C4-2B (cell line): ENCODE measurements around the gene ARRB1.
A peak's percentile ranks its signal among the peaks of the same experiment; 100 is the strongest.

Source experiments
- H3K27ac ChIP-seq: fragments of 450-650 bp; 2 replicates; pipeline ENCODE4 v1.5.1; 2017
- ZFX ChIP-seq: fragments of 450-650 bp; IDR thresholded peaks from 2 replicates; pipeline ENCODE4 v1.6.1; 2017
- TF ChIP-seq, protein P1 (sequence below): fragments of 450-650 bp; conservative IDR thresholded peaks from 2 replicates; pipeline ENCODE4 v1.5.1; 2017; ENCODE audit warnings: mild to moderate bottlenecking

The ARRB1 gene

DNA sequence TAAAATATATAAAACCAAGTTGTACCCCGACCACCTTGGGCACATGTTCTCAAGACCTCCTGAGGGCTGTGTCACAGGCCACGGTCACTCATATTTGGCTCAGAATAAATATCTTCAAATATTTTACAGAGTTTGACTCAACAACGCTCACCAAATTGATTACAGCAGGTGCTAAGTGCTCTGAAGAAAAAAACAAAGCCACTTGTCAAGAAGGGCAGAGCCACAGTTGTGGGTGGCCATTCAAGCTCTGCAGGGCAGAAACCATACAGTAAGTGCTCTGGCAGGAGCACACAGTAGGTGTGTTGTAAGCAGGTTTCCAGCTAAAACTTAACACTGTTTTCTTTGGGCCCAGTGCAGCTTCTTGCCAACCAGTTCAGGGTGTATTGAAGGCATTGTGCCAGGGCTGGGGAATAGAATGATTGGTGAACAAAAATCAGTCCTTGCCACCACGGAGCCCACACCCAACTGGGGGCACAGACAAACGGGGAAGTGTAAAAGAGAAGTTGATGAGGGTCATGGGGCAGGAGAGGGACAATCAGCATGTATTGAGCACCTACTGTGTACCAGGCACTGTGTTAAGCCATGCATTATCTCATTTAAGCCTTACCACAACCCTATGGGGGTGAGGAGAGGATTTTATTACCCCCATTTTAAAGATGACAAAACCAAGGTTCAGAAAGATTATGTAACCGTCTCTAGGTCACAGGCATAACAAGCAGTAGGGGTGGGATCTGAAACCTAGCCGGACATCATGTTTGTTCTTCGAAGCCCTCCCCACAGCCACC is 18.2 kb downstream of the ARRB1 start:
- H3K27ac ChIP-seq, result peak overlapping the region; percentile 12; the same call in 1 of the 2 replicates
- no peak for TF ChIP-seq ZFX
- TF ChIP-seq, protein P1, sequence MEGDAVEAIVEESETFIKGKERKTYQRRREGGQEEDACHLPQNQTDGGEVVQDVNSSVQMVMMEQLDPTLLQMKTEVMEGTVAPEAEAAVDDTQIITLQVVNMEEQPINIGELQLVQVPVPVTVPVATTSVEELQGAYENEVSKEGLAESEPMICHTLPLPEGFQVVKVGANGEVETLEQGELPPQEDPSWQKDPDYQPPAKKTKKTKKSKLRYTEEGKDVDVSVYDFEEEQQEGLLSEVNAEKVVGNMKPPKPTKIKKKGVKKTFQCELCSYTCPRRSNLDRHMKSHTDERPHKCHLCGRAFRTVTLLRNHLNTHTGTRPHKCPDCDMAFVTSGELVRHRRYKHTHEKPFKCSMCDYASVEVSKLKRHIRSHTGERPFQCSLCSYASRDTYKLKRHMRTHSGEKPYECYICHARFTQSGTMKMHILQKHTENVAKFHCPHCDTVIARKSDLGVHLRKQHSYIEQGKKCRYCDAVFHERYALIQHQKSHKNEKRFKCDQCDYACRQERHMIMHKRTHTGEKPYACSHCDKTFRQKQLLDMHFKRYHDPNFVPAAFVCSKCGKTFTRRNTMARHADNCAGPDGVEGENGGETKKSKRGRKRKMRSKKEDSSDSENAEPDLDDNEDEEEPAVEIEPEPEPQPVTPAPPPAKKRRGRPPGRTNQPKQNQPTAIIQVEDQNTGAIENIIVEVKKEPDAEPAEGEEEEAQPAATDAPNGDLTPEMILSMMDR, result no peak

DNA sequence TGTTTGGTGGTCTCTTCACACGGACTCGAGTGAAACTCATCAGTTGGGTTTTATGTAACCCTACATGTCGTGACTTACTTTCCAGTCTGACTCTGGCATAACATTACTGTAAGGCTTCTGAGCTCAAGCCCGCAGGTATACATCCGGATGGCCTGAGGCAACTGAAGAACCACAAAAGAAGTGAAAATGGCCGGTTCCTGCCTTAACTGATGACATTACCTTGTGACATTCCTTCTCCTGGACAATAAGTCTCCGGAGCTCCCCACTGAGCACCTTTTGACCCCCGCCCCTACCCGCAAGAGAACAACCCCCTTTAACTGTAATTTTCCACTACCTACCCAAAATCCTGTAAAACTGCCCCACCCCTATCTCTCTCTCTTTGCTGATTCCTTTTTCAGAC is 19.7 kb downstream of the ARRB1 start:
- peak overlapping the region; percentile 69; the same call in 1 of the 2 replicates for H3K27ac ChIP-seq

DNA sequence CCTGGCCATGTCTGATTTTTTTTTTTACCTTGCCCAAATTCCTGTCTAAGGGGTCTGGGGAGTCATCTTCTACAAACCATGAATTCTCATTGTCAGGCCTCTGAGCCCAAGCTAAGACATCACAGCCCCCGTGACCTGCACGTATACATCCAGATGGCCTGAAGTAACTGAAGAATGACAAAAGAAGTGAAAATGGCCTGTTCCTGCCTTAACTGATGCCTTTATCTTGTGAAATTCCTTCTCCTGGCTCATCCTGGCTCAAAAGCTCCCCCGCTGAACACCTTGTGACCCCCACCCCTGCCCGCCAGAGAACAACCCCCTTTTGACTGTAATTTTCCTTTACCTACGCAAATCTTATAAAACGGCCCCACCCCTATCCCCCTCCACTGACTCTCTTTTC is 20.2 kb downstream of the ARRB1 start:
- H3K27ac ChIP-seq, result peak overlapping the region; percentile 69

DNA sequence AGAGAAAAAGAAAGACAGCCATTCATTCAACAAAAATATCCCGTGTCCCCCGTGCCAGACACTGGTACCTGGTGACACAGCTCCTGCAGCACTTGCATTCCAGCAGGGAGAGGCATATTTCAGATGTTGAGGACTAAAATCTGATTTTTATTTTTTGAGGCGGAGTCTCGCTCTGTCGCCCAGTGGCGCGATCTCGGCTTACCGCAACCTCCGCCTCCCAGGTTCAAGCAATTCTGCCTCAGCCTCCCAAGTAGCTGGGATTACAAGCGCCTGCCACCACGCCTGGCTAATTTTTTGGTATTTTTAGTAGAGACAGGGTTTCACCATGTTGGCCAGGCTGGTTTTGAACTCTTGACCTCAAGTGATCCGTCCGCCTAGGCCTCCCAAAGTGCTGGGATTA is 20.6 kb downstream of the ARRB1 start:
- peak overlapping the region; percentile 69 for H3K27ac ChIP-seq

DNA sequence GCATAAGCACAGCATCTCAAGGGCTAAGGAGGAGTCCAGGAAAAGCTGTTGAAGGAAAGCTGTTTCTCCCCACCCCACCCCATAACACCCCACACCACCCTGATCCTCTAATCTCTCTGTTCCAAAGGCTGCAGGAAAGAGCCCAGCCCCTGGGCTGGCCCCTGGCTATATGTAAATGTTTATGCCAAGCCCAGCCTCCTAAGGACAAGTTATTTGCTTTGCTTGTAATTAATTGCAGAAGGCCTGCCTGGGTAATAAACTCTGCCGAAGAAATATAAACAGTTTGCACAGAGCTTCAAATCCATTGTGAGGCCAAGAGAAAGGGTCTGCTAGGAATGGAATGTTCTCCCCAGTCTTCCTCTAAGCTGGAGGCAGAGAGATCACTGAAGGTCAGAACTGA is 21.2 kb downstream of the ARRB1 start:
- H3K27ac ChIP-seq, result peak overlapping the region; percentile 69
- no peak for TF ChIP-seq ZFX
- TF ChIP-seq, protein P1, result no peak

DNA sequence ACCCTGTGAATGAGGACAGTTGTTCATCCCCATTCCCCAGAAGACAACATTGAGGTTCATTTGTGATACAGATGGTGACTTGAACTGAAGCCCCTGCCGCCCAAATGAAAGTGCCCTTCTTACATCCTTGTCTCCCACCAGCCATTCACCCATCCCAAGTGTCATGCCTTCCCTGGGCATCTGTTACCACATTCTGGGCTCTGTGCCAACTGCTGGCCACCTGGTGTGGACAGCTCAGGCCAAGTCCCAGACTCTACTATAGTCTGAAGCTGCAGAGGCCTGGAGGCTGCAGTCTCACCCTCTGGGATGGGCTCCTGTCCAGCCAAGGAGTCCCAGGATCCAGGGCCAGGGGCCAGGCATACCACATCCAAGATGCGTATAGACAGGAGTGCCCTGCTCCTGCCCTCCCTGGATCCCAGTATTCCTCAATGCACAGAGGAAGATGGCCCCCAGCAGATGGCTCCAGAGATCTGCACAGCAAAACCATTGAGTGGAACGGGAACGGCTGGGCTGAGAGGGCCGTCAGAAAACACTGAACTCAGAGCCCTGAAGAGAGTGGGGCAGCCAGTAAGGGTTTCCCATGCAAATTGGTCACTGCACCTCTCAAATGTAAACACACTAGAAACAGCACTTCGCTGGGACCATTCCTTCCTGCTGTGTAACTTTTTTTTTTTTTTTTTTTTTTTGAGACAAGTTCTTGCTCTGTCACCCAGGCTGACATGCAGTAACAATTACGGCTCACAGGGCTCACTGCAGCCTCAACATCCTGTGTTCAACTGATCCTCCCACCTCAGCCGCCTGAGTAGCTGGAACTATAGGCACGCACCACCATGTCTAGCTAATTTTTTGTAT is 22.8 kb downstream of the ARRB1 start:
- TF ChIP-seq, protein P1, result peak; percentile 86
- no peak for TF ChIP-seq ZFX
- H3K27ac ChIP-seq, result peak overlapping the region; percentile 69

DNA sequence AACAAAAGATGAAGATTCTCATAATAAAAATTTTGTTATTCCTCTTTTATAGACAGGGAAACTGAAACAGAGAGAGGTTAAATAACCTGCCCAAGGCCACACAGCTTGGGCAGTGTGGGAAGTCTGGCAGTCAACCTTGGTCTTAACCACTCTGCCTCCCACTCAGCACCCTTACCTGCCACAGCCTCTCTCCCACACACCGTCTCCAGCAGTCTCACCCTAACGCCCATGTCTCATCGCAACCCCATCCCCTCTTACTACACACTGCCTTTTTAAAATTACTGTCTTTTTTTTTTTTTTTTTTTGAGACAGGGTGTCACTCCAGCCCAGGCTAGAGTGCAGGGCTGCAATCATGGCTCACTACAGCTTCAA is 25.0 kb downstream of the ARRB1 start:
- peak overlapping the region; percentile 61 for H3K27ac ChIP-seq
- no peak for TF ChIP-seq ZFX
- TF ChIP-seq, protein P1, result no peak

DNA sequence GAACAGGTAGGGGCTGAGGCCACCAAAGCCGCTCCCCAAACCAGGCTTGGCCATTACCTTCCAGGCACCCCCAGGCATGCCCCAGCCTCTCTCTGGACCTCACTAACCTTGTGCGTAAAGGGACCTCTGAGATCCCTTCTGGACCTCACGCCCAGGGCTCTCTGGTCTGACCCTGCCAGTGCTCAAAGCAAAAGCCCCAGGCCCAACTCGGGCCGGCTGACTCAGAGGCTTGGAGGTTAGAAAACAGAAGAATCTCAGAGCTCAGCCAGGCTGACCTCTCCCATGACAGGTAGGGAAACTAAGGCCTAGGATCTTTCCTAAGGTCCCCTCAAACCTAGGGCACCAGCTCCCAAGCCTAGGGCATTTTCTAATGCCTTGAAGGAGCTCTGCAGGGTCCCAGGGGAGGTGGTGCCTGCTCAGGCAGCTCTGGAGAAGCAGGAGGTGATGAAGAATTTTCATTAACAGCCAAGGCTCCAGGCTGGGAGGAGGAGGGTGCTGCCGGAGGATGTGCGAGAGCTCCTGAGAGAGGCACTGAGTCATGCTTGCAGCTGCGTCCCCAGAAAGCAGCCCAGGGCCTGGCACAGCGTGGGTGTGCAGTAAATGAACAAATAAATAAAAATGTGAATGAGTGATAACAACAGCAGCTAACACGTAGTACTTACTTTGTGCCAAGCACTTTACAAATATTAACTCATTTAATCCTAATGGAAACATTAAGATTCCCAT is 25.6 kb downstream of the ARRB1 start:
- TF ChIP-seq ZFX, result no peak
- TF ChIP-seq, protein P1, result no peak
- H3K27ac ChIP-seq, result peak overlapping the region; percentile 61
